Measurements from ENCODE around the gene CC2D2B.
"Not testable (repeated sequence)": the region's sequence is repeated elsewhere in the genome, so short reads cannot be mapped to it uniquely, and the experiment has no call there.

The CC2D2B gene

GRCh38 chr10:95905897-95906580 is 1.7 kb upstream of the CC2D2B start:
- not testable (repeated sequence) for DNase-seq (ENCODE audit: low read depth in 2 of 2)

- DNase-seq (ENCODE audit: low read depth in 2 of 2) = peak; percentile 14 to 19
Observed at GRCh38 chr10:95906677-95907455, 909 bp upstream of the CC2D2B start.

DNA sequence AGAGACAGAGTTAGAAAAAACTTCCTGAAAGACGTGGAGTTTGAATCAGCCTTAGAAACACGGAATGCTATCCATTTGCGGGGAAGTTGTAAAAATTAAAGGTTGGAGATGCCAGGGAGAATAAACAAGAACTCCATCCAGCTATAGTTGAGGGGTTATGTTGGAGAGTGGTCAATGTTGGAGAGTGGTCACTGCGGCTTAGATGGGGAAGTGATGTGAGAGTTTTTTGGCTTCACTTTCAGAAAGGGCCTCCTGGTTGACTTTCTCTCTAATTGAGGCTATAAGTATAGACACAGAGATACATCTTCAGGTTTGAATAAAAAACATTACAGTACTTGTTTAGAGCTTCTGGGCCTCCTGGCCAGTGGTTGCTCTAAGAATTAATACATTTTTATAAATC is 675 bp downstream of the CC2D2B start:
- DNase-seq (ENCODE audit: low read depth in 2 of 2) = no peak

- DNase-seq (ENCODE audit: low read depth in 2 of 2) = no peak
Observed at GRCh38 chr10:95909561-95909960, 1.8 kb downstream of the CC2D2B start.

DNA sequence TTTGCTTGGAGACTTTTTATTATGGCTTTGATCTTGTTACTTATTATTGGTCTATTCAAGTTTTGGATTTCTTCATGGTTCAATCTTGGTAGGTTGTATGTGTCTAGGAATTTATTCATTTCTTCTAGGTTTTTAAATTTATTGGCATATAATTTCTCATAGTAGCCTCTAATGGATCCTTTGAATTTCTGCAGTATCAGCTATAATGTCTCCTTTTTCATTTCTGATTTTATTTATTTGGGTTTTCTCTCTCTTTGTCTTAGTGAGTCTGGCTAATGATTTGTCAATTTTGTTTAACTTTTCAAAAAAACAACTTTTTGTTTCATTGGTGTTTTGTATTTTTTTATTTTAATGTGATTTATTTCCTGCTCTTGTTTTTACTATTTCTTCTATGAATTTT is 8.3 kb downstream of the CC2D2B start:
- not testable (repeated sequence) for DNase-seq (ENCODE audit: low read depth in 2 of 2)

DNA sequence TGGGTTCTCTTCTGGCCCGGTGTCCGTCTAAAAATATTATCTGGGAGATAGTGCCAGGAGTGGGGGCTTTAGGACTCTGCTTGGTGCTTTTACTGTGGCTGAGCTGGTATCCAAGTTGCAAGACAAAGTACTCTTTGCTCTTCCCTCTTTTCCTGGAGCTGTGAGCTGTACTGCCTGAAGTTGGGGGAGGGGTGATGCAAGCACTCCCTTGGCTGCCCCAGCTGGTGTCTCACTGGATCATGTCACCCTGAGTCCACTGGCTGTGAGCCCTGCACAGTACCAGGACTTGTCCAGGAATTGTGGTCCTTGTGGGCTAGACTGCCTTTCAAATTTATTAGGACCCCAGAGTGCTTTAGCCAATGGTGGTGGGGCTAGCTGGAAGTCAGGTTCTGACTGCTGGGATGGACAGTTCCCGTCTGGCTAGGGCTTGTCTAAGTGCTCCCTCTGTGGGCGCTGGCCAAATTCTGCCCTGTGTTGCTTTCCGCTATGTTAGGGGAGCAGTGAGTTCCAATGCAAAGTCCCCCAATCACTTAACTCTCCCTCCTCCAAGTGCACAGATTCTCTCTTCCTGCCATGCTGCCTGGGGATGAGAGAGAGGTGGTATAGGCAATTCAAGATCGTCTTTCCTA is 13.1 kb downstream of the CC2D2B start:
- DNase-seq (ENCODE audit: low read depth in 2 of 2) = no peak

DNA sequence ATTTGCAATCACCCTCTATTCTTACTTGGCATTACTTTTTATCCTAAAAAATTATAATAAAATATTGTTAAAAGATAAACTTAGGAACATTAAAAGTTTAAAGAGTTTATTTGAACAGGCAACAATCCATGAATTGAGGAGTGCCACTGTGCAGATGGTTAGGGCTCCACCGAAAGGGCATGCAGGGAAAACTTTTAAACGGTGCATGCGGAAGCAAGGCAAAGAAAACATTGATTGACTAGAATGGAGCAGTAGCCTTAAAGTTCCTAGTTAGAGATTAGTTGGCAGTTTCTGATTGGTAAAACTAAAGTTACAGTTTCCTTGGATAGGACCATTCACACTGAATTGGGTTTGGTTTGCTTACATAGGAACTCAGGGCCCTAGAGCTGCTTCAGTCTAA is 17.3 kb downstream of the CC2D2B start:
- DNase-seq (ENCODE audit: low read depth in 2 of 2) = no peak

GRCh38 chr10:95935429-95935828 is 27.7 kb downstream of the CC2D2B start:
- DNase-seq (ENCODE audit: low read depth in 2 of 2) = no peak

GRCh38 chr10:95941115-95941514 is 33.3 kb downstream of the CC2D2B start:
- no peak for DNase-seq (ENCODE audit: low read depth in 2 of 2)

DNA sequence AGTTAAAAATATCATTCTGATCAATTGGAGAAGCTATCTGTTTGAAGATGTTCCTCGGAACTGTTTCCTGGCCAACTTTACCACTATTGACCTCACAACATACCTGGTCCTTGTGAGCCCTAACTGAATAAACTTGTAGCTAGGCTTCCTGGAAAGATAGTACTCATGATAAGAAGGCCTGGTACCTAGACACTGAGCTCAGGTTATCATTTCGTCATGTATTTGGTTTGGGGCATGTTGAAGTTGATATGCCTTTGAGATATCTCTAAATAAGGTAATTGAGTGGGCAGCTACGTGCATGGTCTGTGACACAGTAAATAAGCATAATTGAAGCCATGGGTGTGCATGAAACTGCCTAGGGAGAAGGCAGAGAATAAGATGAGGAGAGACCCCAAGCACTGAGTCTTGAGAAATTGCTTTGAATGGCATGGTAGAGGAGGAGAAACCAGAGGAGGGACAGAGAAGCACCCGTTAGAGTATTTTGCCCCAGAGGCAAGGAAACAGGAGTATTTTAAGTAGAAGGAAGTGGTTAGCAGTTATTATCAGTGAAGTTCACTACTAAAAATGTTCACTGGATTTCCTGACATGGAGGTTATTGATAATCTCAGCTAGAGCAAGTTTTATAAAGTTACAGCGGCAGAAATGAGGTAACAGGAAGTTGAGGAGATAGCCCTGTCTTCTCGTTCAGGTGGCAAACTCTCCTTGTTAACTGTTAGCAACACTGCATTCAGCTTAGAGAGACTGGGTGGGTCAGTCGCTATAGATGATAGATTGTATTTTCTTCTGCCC is 55.6 kb downstream of the CC2D2B start:
- no peak for DNase-seq (ENCODE audit: low read depth in 2 of 2)

- DNase-seq (ENCODE audit: low read depth in 2 of 2) = no peak
Observed at GRCh38 chr10:95963991-95964389, 56.2 kb downstream of the CC2D2B start.

DNA sequence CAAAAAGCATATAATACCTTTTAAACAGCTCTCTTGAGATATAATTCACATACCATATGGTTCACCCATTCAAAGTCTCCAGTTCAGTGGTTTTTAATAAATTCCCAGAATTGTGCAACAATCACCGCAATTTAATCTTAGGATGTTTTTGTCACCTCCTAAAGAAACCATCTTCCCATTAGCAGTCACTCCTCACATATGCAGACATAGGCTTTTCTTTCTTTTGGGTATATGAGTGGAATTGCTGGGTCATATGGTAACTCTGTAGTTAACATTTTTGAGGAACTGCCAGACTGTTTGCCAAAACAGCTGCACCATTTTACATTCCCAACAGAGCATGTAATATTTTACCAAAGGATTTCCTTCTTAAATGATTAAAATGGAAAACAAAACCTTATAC is 57.0 kb downstream of the CC2D2B start:
- no peak for DNase-seq (ENCODE audit: low read depth in 2 of 2)

GRCh38 chr10:95976362-95977229 is 68.8 kb downstream of the CC2D2B start:
- no peak for DNase-seq (ENCODE audit: low read depth in 2 of 2)

GRCh38 chr10:95982200-95982599 is 74.4 kb downstream of the CC2D2B start:
- no peak for DNase-seq (ENCODE audit: low read depth in 2 of 2)

- no peak for DNase-seq (ENCODE audit: low read depth in 2 of 2)
Observed at GRCh38 chr10:95987685-95988426, 80.1 kb downstream of the CC2D2B start.

DNA sequence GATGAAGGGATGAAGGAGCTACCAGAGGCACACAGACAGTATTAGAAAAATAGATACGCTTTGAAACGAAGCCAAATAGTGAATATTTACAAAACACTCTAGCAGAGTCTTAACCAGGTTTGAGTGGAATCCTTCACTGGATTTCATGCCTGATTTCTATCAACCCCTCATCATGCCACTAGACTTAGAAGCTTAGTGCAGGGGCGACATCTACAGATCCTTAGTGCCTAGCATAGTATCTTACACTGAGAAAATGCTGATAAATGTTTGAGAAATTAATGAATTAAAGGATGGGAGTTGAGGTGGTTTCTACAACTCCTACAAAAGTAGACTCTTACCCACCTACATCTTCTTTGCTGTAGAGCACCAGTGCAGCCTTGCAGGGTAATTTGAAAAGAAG is 80.9 kb downstream of the CC2D2B start:
- no peak for DNase-seq (ENCODE audit: low read depth in 2 of 2)

DNA sequence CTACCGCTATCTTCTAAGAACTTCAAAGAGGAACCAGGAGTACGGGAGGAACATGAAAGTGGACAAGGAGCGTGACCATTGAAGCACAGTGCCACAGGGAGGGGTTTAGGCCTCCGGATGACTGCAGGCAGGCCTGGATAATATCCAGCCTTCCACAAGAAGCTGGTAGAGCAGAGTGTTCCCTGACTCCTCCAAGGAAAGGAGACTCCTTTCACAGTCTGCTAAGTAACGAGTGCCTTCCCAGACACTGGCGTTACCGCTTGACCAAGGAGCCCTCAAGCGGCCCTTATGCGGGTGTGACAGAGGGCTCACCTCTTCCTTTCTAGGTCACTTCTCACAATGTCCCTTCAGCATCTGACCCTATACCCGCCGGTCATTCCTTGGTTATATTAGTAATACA is 86.6 kb downstream of the CC2D2B start:
- not testable (repeated sequence) for DNase-seq (ENCODE audit: low read depth in 2 of 2)

DNA sequence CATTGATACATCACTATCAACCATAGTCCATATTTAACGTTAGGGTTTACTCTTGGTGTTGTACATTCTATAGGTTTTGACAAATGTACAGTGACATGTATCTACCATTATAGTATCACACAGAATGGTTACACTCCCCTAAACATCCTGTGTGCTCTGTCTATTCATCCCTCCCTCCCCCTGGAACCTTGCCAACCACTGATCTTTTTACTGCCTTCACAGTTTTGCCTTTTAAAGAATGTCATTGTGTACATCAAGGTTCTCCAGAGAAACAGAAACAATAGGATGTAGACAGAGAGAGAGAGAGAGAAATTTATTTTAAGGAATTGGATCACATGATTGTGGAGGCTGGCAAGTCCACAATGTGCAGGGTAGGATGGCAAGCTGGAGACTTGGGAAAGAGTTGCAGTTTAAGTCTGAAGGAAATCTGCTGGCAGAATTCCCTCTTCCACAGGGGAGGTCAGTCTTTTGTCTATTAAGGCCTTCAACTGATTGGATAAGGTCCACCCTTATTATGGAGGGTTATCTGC is 90.5 kb downstream of the CC2D2B start:
- no peak for DNase-seq (ENCODE audit: low read depth in 2 of 2)

GRCh38 chr10:96013956-96014355 is 106.2 kb downstream of the CC2D2B start:
- no peak for DNase-seq (ENCODE audit: low read depth in 2 of 2)

- no peak for DNase-seq (ENCODE audit: low read depth in 2 of 2)
Observed at GRCh38 chr10:96014473-96015102, 106.8 kb downstream of the CC2D2B start.

All from stimulated activated CD8-positive, alpha-beta memory T cell treated with anti-CD3 and anti-CD28 coated beads, Interleukin-15, amount 100 ng/mL, for 48 hours (primary cell).